Activated B cell treated with CpG ODN at 0.5 μM for 24 hours (primary cell): ENCODE measurements around the gene DLG2. TPM values are rescaled to one million over a fixed set of nuclear protein-coding genes. Genes with fewer than 3 reads are reported as not detected.

Source experiments
- ATAC-seq: fragments of 200-7000 bp; cut with Tn5 transposase; one replicate; pipeline ENCODE4 v1.10.0; 2021; ENCODE audit warnings: low read depth, mild to moderate bottlenecking, moderate library complexity
- CTCF ChIA-PET: fragments of 350-600 bp; sonication (Branson Sonifier 250); formaldehyde crosslinking; loops from one replicate; lab custom pipeline; 2021; ENCODE audit warnings: antibody characterized with exemption; lab: Charles Lee
- POLR2A ChIA-PET: fragments of 350-600 bp; sonication (Branson Sonifier 250); formaldehyde crosslinking; loops from one replicate; lab custom pipeline; 2021; ENCODE audit warnings: antibody characterized with exemption; lab: Charles Lee
- DNase-seq: peaks from one replicate; pipeline ENCODE4 v3.0.0; 2022
- H3K27ac Mint-ChIP-seq: one replicate; pipeline ENCODE4 v1.8.0; 2020; ENCODE audit warnings: mixed read lengths
- H3K27me3 Mint-ChIP-seq: one replicate; pipeline ENCODE4 v1.8.0; 2021; ENCODE audit warnings: mixed read lengths
- H3K36me3 Mint-ChIP-seq: one replicate; pipeline ENCODE4 v1.8.0; 2021; ENCODE audit warnings: low read depth, mixed read lengths
- H3K4me1 Mint-ChIP-seq: one replicate; pipeline ENCODE4 v1.8.0; 2021; ENCODE audit warnings: mixed read lengths
- H3K4me3 Mint-ChIP-seq: one replicate; pipeline ENCODE4 v1.8.0; 2020; ENCODE audit warnings: mild to moderate bottlenecking, mixed read lengths
- H3K9me3 Mint-ChIP-seq: one replicate; pipeline ENCODE4 v1.8.0; 2020; ENCODE audit warnings: mixed read lengths
- intact Hi-C: fragments of 100-400 bp; cut with micrococcal nuclease; formaldehyde crosslinking; loops from one replicate; pipeline ENCODE4 v1.15.1; 2024
- total RNA-seq: library from RNA; stranded (reverse); gene quantifications from 2 replicates; pipeline ENCODE4 v1.2.3, GENCODE V29; 2022
- TF ChIP-seq, protein P1 (sequence below): fragments of 200-600 bp; IDR thresholded peaks from one replicate; pipeline ENCODE4 v1.8.0; 2022; ENCODE audit warnings: antibody characterized with exemption, mild to moderate bottlenecking

Gene DLG2
- total RNA-seq, 1 donor from 2014 or later = 2.7 TPM

DNA sequence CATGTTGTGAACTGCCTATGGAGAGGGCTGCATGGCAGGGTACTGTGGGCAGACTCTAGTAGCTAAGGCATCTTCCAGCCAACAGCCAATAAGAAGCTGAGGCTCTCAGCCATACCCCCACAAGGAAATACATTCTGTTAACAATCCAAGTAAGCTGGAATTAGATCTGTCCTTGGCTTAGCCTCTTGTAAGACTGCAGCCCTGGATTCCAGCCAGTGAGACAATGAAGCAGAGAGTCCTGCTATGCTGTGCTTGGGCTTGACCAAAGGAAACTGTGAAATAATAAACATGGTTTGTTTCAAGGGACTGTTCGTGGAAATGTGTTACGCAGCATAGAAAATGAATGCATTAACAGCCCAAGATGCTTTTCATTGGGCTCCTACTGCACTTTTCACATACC is 1243.6 kb downstream of the DLG2 start:
- no peak overlapping the region for H3K4me3 Mint-ChIP-seq
- no peak for ATAC-seq
- intact Hi-C loops = loop anchor here (5.0 kb wide), 1 partner anchor 556 kb away; no protein-coding TSS in a partner anchor
- no peak for DNase-seq
- H3K36me3 Mint-ChIP-seq = no peaks in the 10 kb centered on the region
- ChIA-PET POLR2A (no interaction called here), CTCF (interaction anchor here (1.1 to 3.1 kb wide), 5 partner anchors 9 to 1207 kb away, joined by 3 to 8 read pairs (median 8); no protein-coding TSS in a partner anchor)
- TF ChIP-seq, protein P1, sequence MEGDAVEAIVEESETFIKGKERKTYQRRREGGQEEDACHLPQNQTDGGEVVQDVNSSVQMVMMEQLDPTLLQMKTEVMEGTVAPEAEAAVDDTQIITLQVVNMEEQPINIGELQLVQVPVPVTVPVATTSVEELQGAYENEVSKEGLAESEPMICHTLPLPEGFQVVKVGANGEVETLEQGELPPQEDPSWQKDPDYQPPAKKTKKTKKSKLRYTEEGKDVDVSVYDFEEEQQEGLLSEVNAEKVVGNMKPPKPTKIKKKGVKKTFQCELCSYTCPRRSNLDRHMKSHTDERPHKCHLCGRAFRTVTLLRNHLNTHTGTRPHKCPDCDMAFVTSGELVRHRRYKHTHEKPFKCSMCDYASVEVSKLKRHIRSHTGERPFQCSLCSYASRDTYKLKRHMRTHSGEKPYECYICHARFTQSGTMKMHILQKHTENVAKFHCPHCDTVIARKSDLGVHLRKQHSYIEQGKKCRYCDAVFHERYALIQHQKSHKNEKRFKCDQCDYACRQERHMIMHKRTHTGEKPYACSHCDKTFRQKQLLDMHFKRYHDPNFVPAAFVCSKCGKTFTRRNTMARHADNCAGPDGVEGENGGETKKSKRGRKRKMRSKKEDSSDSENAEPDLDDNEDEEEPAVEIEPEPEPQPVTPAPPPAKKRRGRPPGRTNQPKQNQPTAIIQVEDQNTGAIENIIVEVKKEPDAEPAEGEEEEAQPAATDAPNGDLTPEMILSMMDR = no peak
- H3K27me3 Mint-ChIP-seq = no peaks in the 10 kb centered on the region
- no peak overlapping the region for H3K27ac Mint-ChIP-seq
- no peaks in the 10 kb centered on the region for H3K9me3 Mint-ChIP-seq
- H3K4me1 Mint-ChIP-seq = no peaks in the 10 kb centered on the region

DNA sequence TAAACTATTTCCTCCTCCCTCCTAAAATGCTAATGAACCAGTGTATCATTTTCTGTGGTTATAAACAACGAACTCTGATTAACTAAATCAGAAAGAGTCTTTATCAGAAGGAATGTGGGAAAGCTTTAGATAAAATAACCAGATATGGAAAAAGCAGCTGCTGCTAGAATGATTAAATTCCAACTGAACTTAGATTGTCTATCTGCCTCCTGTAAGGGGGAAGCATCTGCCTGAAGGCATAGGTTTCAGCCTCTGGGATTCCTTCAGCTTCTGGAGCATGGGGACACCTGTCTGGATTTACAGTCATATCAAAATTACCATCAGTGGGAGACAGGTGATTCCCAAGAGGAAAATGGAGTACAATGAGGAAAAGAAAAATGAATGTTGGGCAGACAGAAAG is 1245.5 kb downstream of the DLG2 start:
- Mint-ChIP-seq H3K4me3 (no peak overlapping the region), H3K36me3 (no peaks in the 10 kb centered on the region), H3K27me3 (no peaks in the 10 kb centered on the region), H3K27ac (no peak overlapping the region), H3K9me3 (no peaks in the 10 kb centered on the region), H3K4me1 (no peaks in the 10 kb centered on the region)
- CTCF ChIA-PET = interaction anchor here (0.8 to 0.9 kb wide), 2 partner anchors 9 to 10 kb away, joined by 3 to 4 read pairs; no protein-coding TSS in a partner anchor
- POLR2A ChIA-PET = no interaction called here
- TF ChIP-seq, protein P1 = no peak
- intact Hi-C loops = loop anchor here (5.0 kb wide), 1 partner anchor 554 kb away; no protein-coding TSS in a partner anchor
- DNase-seq = no peak
- no peak for ATAC-seq

- intact Hi-C loops = no loop called here
- Mint-ChIP-seq H3K9me3 (peaks cover 2% of the 10 kb centered on the region), H3K27me3 (no peaks in the 10 kb centered on the region), H3K4me3 (no peak overlapping the region), H3K27ac (no peak overlapping the region), H3K4me1 (no peaks in the 10 kb centered on the region), H3K36me3 (no peaks in the 10 kb centered on the region)
- no peak for ATAC-seq
- DNase-seq = no peak
- POLR2A ChIA-PET = no interaction called here
- TF ChIP-seq, protein P1 = no peak
- CTCF ChIA-PET = interaction anchor here (1.6 kb wide), 1 partner anchor 9 kb away, joined by 4 read pairs; no protein-coding TSS in a partner anchor
Observed at GRCh38 chr11:84372381-84372950, 1254.7 kb downstream of the DLG2 start.

DNA sequence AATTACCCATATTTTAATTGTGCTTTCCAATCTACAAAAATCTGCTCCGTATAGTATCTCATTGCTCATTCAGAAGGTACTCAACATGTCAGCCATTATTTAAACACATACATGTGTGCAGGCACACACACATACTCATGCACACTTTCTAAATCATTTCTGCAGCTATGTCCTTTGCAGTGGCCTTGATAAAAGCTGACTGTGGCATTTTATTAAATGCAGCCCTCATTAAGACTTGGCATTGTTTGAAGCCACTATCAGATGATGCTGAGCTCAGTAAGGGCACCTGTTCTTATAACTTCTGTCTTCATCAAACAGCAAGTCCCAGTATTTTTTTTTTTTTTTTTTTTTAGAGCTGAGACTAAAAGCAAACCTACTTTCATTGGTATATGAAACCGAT is 1269.1 kb downstream of the DLG2 start:
- H3K27me3 Mint-ChIP-seq = no peaks in the 10 kb centered on the region
- TF ChIP-seq, protein P1 = no peak
- no peak for DNase-seq
- intact Hi-C loops = no loop called here
- no peak overlapping the region for H3K27ac Mint-ChIP-seq
- H3K4me3 Mint-ChIP-seq = no peak overlapping the region
- H3K36me3 Mint-ChIP-seq = no peaks in the 10 kb centered on the region
- no peaks in the 10 kb centered on the region for H3K9me3 Mint-ChIP-seq
- H3K4me1 Mint-ChIP-seq = no peaks in the 10 kb centered on the region
- POLR2A ChIA-PET = interaction anchor here (0.7 kb wide), 1 partner anchor 947 kb away, joined by 4 read pairs; no protein-coding TSS in a partner anchor
- CTCF ChIA-PET = no interaction called here
- no peak for ATAC-seq

GRCh38 chr11:84355911-84356310 is 1271.2 kb downstream of the DLG2 start:
- Mint-ChIP-seq H3K27ac (no peak overlapping the region), H3K27me3 (no peaks in the 10 kb centered on the region), H3K4me1 (no peaks in the 10 kb centered on the region), H3K9me3 (no peaks in the 10 kb centered on the region), H3K4me3 (no peak overlapping the region), H3K36me3 (no peaks in the 10 kb centered on the region)
- TF ChIP-seq, protein P1 = no peak
- no peak for DNase-seq
- ATAC-seq = no peak
- intact Hi-C loops = no loop called here
- ChIA-PET POLR2A (no interaction called here), CTCF (no interaction called here)
